Lower leg skin (tissue), 3 donors: ENCODE measurements around the gene QSER1.
"Not testable (repeated sequence)": the region's sequence is repeated elsewhere in the genome, so short reads cannot be mapped to it uniquely, and the experiment has no call there.

Experiments used
- POLR2A ChIP-seq, 2 donors: fragments of 450-650 bp; IDR thresholded peaks; one replicate each; pipeline ENCODE4 v1.6.1; 2016 to 2017; ENCODE audit warnings: antibody characterized with exemption in 2 of 2, mild to moderate bottlenecking in 1 of 2, moderate library complexity in 1 of 2
- TF ChIP-seq, protein P1 (sequence below), 3 donors: fragments of 450-650 bp; IDR thresholded peaks; one replicate each; pipeline ENCODE4 v1.5.1; 2016; ENCODE audit warnings: antibody characterized with exemption in 3 of 3, mild to moderate bottlenecking in 3 of 3, moderate library complexity in 2 of 3

GRCh38 chr11:32887707-32888383 is 4.8 kb upstream of the QSER1 start:
- TF ChIP-seq, protein P1, sequence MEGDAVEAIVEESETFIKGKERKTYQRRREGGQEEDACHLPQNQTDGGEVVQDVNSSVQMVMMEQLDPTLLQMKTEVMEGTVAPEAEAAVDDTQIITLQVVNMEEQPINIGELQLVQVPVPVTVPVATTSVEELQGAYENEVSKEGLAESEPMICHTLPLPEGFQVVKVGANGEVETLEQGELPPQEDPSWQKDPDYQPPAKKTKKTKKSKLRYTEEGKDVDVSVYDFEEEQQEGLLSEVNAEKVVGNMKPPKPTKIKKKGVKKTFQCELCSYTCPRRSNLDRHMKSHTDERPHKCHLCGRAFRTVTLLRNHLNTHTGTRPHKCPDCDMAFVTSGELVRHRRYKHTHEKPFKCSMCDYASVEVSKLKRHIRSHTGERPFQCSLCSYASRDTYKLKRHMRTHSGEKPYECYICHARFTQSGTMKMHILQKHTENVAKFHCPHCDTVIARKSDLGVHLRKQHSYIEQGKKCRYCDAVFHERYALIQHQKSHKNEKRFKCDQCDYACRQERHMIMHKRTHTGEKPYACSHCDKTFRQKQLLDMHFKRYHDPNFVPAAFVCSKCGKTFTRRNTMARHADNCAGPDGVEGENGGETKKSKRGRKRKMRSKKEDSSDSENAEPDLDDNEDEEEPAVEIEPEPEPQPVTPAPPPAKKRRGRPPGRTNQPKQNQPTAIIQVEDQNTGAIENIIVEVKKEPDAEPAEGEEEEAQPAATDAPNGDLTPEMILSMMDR (IDR thresholded peaks at IDR 0.05) = not testable (repeated sequence)
- not testable (repeated sequence) for TF ChIP-seq POLR2A (IDR thresholded peaks at IDR 0.05)
